Aorta (tissue), 5 donors: ENCODE results near the gene TBCD. TPM values are rescaled to one million over a fixed set of nuclear protein-coding genes. Genes with fewer than 3 reads are reported as not detected.
A peak's percentile ranks its signal among the peaks of the same experiment; 100 is the strongest.

Experiments
- ATAC-seq: fragments of 200-7000 bp; cut with Tn5 transposase; one replicate; pipeline ENCODE4 v1.9.1; 2022; ENCODE audit warnings: moderate library complexity; ENCODE audit not compliant: low FRiP score
- DNase-seq, 2 donors: peaks; one replicate each; pipeline ENCODE4 v3.0.0-alpha.2; 2020
- H3K27ac ChIP-seq, 2 donors: one replicate each; pipeline ENCODE4 v1.5.1; 2013; ENCODE audit warnings: low read length in 2 of 2, mild to moderate bottlenecking in 2 of 2, moderate library complexity in 2 of 2, control low read depth in 1 of 2, inconsistent platforms in 1 of 2, low read depth in 1 of 2
- H3K27me3 ChIP-seq, 2 donors: one replicate each; pipeline ENCODE4 v1.6.1; 2013; ENCODE audit warnings: control low read depth in 1 of 2, low read length in 1 of 2, mild to moderate bottlenecking in 1 of 2, moderate library complexity in 1 of 2; ENCODE audit not compliant: insufficient read depth in 2 of 2, control insufficient read depth in 1 of 2
- H3K36me3 ChIP-seq, 2 donors: one replicate each; pipeline ENCODE4 v1.6.1; 2013; ENCODE audit warnings: control low read depth in 1 of 2, low read length in 1 of 2, mild to moderate bottlenecking in 1 of 2; ENCODE audit not compliant: insufficient read depth in 2 of 2, control insufficient read depth in 1 of 2
- H3K4me1 ChIP-seq, 2 donors: one replicate each; pipeline ENCODE4 v1.6.1; 2013; ENCODE audit warnings: low read length in 2 of 2, control low read depth in 1 of 2, mild to moderate bottlenecking in 1 of 2, moderate library complexity in 1 of 2; ENCODE audit not compliant: insufficient read depth in 2 of 2, control insufficient read depth in 1 of 2
- H3K4me3 ChIP-seq, 2 donors: one replicate each; pipeline ENCODE4 v1.5.1; 2013; ENCODE audit warnings: low read length in 2 of 2, control low read depth in 1 of 2, mild to moderate bottlenecking in 1 of 2
- H3K9me3 ChIP-seq: one replicate; pipeline ENCODE4 v1.6.1; 2013; ENCODE audit warnings: mild to moderate bottlenecking, low read length; ENCODE audit not compliant: control insufficient read depth
- WGBS, 2 donors: extraction: QIAGEN DNeasy Blood & Tissue Kit; methylation state at CpG; one replicate each; pipeline ENCODE4 v1.1.7; 2013; 5-methylcytosine and 5-hydroxymethylcytosine counted together
- intact Hi-C, 2 donors: fragments of 100-400 bp; cut with DNase I; formaldehyde crosslinking; loops; one replicate each; pipeline versions ENCODE4 v1.14.2 to v1.15.0; 2022
- polyA plus RNA-seq, 2 donors: library from polyadenylated mRNA; stranded (reverse); fragments of 200-250 nt; gene quantifications; one replicate each; pipeline ENCODE4 v1.2.3, GENCODE V29; 2013
- total RNA-seq, 2 donors: library from RNA; stranded (reverse); fragmentation: NEBNext Ultra II Directional; extraction: Animal tissue kit (Norgen Biotek cat#: 25700); gene quantifications; one replicate each; pipeline ENCODE4 v1.2.1, GENCODE V29; 2021
- donor health status: healthy with polysubstance abuse.
- donor health status: Bipolar disorder and iron deficiency.
- donor health status: DM: no; HTN: no; CAD: no.
- donor health status: DM: no; HTN: no; CAD: no.
- donor health status: DM: yes; HTN: yes; CAD: no.

Gene TBCD
- total and polyA plus RNA-seq, 4 donors = 20.0 to 182 (median 111) TPM

- DNase-seq (peak in 1 of 2 donors; percentile 37), ATAC-seq (no peak)
- intact Hi-C loops = no loop called here
- H3K36me3 ChIP-seq = peaks cover 0 to 4% of the 10 kb centered on the region in 2 donors
- no peak overlapping the region for H3K4me3 ChIP-seq
- H3K27ac ChIP-seq = no peak overlapping the region
- no peaks in the 10 kb centered on the region for H3K9me3 ChIP-seq
- 87 to 94% methylated on average over 18 of the region's 18 CpGs for WGBS, 2 donors
- H3K4me1 ChIP-seq = no peaks in the 10 kb centered on the region
- H3K27me3 ChIP-seq = no peaks in the 10 kb centered on the region
These were observed 173.5 kb downstream of the TBCD start for GRCh38 chr17:82925336-82925735.

DNA sequence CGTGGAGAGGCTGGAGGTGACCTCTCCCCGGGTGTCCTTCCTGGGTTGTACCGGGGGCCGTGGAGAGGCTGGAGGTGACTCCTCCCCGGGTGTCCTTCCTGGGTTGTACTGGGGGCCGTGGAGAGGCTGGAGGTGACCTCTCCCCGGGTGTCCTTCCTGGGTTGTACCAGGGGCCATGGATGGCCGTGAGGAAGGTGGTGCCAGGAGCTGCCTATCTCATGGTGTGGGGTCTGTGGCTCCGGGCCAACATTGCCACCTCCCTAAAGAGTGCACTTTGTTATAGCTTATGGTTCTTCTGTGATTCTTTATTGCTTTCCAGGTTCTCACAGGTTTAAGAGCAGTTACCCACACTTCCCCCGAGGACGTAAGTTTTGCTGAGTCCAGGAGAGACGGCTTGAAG lies 174.2 kb downstream of the TBCD start:
- H3K4me1 ChIP-seq = no peaks in the 10 kb centered on the region
- H3K27me3 ChIP-seq = no peaks in the 10 kb centered on the region
- H3K4me3 ChIP-seq = no peak overlapping the region
- H3K27ac ChIP-seq = no peak overlapping the region
- no peaks in the 10 kb centered on the region for H3K9me3 ChIP-seq
- H3K36me3 ChIP-seq = peaks cover 0 to 4% of the 10 kb centered on the region in 2 donors
- no peak for ATAC-seq
- intact Hi-C loops = no loop called here
- DNase-seq = peak; percentile 24 to 55
- WGBS, 2 donors = 94 to 96% methylated on average over 7 to 10 of the region's 12 CpGs

DNA sequence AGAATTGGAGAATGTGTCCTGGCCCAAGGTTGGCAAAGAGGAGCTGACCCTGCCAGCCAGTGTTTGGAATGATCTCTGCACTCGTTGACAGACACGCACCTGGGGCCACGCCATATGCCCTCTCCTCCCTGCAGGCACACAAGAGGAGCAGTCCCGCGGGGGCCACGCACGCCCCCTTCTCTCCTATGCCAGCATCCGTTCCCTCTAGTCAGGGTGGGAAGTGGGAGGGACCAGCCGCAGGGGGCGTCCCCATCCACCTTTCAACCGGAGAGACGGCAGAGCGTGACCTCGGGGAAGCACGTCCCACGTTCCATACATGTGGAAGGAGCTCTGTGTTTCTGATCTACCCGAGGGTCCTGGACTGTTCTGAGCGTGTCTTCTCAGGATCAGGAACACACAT lies 174.9 kb downstream of the TBCD start:
- no peak for ATAC-seq
- 90 to 92% methylated on average over 18 of the region's 18 CpGs for WGBS, 2 donors

DNA sequence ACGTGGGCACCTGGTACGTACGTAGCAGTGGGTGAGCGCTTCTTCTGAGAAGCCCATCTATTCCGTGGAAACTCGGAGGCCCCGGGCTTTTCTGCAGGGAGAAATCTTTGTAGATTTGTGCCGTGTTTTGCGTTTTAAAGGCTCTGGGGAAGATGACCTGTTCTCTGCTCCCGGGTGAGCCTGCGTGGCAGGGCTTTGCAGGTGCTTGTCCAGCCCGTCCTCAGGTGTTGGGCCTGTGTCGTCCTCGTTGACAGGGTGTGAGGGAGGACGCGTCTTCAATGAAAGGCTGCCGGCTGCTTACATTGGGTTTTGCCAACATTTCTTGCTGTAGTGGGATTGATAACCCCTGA lies 175.4 kb downstream of the TBCD start:
- H3K27ac ChIP-seq = no peak overlapping the region
- H3K9me3 ChIP-seq = no peaks in the 10 kb centered on the region
- peaks cover 0 to 4% of the 10 kb centered on the region in 2 donors for H3K36me3 ChIP-seq
- ATAC-seq (no peak), DNase-seq (peak; percentile 35 to 42)
- no peak overlapping the region for H3K4me3 ChIP-seq
- 93 to 96% methylated on average over 17 of the region's 17 CpGs for WGBS, 2 donors
- intact Hi-C loops = no loop called here
- H3K27me3 ChIP-seq = no peaks in the 10 kb centered on the region
- no peaks in the 10 kb centered on the region for H3K4me1 ChIP-seq

More for the DNA sequence above, 174.9 kb downstream of the TBCD start:
- no peaks in the 10 kb centered on the region for H3K4me1 ChIP-seq
- H3K27ac ChIP-seq = no peak overlapping the region
- intact Hi-C loops = no loop called here
- peak; percentile 40 to 49 for DNase-seq
- H3K27me3 ChIP-seq = no peaks in the 10 kb centered on the region
- no peak overlapping the region for H3K4me3 ChIP-seq
- H3K36me3 ChIP-seq = peaks cover 0 to 4% of the 10 kb centered on the region in 2 donors
- no peaks in the 10 kb centered on the region for H3K9me3 ChIP-seq

GRCh38 chr17:82927661-82928601 lies 176.1 kb downstream of the TBCD start:
- Histone ChIP-seq H3K4me1 (no peaks in the 10 kb centered on the region), H3K36me3 (peaks cover 0 to 4% of the 10 kb centered on the region in 2 donors), H3K27me3 (no peaks in the 10 kb centered on the region), H3K27ac (no peak overlapping the region), H3K4me3 (no peak overlapping the region), H3K9me3 (no peaks in the 10 kb centered on the region)
- peak; percentile 37 to 71 for DNase-seq
- peak; percentile 9 for ATAC-seq
- intact Hi-C loops = no loop called here
- 86 to 91% methylated on average over 33 to 34 of the region's 34 CpGs for WGBS, 2 donors

DNA sequence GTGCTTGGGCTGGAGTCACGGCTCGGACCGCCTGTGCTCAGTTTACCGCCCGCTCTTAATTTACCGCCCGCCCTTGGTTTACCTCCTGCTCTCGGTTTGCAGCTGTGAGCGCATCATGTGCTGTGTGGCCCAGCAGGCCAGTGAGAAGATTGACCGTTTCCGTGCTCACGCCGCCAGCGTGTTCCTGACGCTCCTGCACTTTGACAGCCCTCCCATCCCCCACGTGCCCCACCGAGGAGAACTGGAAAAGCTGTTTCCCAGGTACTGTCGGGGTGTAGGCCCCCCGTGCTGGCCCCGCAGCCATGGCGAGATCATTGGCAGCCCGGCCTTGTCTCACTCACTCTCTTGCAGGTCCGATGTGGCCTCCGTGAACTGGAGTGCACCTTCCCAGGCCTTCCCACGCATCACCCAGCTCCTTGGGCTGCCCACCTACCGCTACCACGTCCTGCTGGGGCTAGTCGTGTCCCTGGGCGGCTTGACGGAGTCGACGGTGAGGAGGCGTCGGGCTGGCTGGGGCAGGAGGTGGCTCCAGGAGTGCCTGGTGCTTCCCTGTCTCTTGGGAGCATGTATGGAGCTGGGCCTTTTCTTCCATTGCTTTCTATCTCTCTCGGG lies 177.3 kb downstream of the TBCD start:
- Histone ChIP-seq H3K36me3 (peaks cover 0 to 4% of the 10 kb centered on the region in 2 donors), H3K27me3 (no peaks in the 10 kb centered on the region), H3K4me3 (no peak overlapping the region), H3K9me3 (no peaks in the 10 kb centered on the region), H3K4me1 (no peaks in the 10 kb centered on the region), H3K27ac (no peak overlapping the region)
- DNase-seq = peak; percentile 39 to 73
- ATAC-seq = no peak
- 95% methylated on average over 35 of the region's 35 CpGs for WGBS, 2 donors
- intact Hi-C loops = no loop called here

- intact Hi-C loops = no loop called here
- WGBS, 2 donors = 92 to 93% methylated on average over 9 of the region's 9 CpGs
- Histone ChIP-seq H3K27ac (no peak overlapping the region), H3K9me3 (no peaks in the 10 kb centered on the region), H3K36me3 (peaks cover 0 to 4% of the 10 kb centered on the region in 2 donors), H3K4me1 (no peaks in the 10 kb centered on the region), H3K27me3 (no peaks in the 10 kb centered on the region), H3K4me3 (no peak overlapping the region)
- ATAC-seq (no peak), DNase-seq (peak in 1 of 2 donors; percentile 49)
These were observed 177.8 kb downstream of the TBCD start for GRCh38 chr17:82929676-82930042.

DNA sequence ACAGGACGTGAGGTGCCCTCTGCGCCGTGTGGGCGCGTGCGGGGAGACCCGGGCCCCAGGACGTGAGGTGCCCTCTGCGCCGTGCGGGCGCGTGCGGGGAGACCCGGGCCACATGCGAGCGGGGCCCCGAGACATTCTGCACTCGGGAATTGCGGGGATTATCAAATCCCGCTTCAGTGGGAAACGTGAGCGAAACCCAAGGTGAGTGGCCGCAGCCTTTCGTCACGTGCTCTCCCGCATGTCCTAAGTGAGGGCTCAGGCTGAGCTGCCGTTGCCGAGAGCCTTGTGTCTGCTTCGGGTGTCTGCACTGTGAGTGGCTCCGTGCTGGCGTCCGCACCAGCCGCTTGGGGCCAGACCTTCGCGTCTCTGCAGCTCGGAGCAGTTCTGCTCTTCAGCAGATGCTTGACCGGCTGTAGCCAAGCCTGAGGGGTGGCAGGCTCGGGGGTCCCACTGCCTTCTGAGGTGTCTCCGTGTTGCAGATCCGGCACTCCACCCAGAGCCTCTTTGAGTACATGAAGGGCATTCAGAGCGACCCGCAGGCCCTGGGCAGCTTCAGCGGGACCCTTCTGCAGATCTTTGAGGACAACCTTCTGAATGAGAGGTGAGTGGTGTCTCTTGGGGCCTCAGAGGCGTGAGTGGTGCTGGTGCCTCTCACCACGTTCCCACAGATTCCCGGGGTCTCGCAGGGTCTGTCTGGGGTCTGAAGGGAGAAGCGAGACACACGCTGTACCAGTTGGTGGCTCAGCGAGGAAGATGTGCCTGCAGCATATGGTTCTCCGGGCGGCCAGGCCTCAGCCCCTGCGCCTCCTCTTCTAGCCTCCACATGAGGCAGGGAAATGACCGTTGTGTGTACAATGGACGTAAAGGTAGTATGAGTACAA lies 178.4 kb downstream of the TBCD start:
- peaks cover 0 to 4% of the 10 kb centered on the region in 2 donors for H3K36me3 ChIP-seq
- peak; percentile 37 to 71 for DNase-seq
- H3K27ac ChIP-seq = no peak overlapping the region
- no peak for ATAC-seq
- intact Hi-C loops = no loop called here
- no peaks in the 10 kb centered on the region for H3K27me3 ChIP-seq
- H3K4me1 ChIP-seq = no peaks in the 10 kb centered on the region
- no peaks in the 10 kb centered on the region for H3K9me3 ChIP-seq
- H3K4me3 ChIP-seq = no peak overlapping the region
- 96 to 97% methylated on average over 56 of the region's 56 CpGs for whole genome bisulfite sequencing, 2 donors
